Measurements from ENCODE around the gene ENDOU.

ENDOU gene

GRCh38 chr12:47707355-47707754, 17.9 kb downstream of the ENDOU start:
- H3K9ac ChIP-seq, result no peak overlapping the region
- H2AFZ ChIP-seq, result no peak overlapping the region
- H3K4me2 ChIP-seq (ENCODE audit: low read length), result no peak overlapping the region
- no peaks in the 10 kb centered on the region for H3K4me1 ChIP-seq
- no peak overlapping the region for H3K27ac ChIP-seq
- H3K36me3 ChIP-seq (ENCODE audit: control insufficient read depth, insufficient read depth, low read length), result no peaks in the 10 kb centered on the region
- no peaks in the 10 kb centered on the region for H3K9me3 ChIP-seq (ENCODE audit: control insufficient read depth, low read length)
- no peak overlapping the region for H3K4me3 ChIP-seq (ENCODE audit: low read depth, low read length)
- no peaks in the 10 kb centered on the region for H3K27me3 ChIP-seq (ENCODE audit: control insufficient read depth, insufficient read depth, low read length)
- TF ChIP-seq, protein P1, sequence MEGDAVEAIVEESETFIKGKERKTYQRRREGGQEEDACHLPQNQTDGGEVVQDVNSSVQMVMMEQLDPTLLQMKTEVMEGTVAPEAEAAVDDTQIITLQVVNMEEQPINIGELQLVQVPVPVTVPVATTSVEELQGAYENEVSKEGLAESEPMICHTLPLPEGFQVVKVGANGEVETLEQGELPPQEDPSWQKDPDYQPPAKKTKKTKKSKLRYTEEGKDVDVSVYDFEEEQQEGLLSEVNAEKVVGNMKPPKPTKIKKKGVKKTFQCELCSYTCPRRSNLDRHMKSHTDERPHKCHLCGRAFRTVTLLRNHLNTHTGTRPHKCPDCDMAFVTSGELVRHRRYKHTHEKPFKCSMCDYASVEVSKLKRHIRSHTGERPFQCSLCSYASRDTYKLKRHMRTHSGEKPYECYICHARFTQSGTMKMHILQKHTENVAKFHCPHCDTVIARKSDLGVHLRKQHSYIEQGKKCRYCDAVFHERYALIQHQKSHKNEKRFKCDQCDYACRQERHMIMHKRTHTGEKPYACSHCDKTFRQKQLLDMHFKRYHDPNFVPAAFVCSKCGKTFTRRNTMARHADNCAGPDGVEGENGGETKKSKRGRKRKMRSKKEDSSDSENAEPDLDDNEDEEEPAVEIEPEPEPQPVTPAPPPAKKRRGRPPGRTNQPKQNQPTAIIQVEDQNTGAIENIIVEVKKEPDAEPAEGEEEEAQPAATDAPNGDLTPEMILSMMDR (IDR thresholded peaks at IDR 0.05), result no peak
- H3K79me2 ChIP-seq, result peaks cover 11% of the 10 kb centered on the region

DNA sequence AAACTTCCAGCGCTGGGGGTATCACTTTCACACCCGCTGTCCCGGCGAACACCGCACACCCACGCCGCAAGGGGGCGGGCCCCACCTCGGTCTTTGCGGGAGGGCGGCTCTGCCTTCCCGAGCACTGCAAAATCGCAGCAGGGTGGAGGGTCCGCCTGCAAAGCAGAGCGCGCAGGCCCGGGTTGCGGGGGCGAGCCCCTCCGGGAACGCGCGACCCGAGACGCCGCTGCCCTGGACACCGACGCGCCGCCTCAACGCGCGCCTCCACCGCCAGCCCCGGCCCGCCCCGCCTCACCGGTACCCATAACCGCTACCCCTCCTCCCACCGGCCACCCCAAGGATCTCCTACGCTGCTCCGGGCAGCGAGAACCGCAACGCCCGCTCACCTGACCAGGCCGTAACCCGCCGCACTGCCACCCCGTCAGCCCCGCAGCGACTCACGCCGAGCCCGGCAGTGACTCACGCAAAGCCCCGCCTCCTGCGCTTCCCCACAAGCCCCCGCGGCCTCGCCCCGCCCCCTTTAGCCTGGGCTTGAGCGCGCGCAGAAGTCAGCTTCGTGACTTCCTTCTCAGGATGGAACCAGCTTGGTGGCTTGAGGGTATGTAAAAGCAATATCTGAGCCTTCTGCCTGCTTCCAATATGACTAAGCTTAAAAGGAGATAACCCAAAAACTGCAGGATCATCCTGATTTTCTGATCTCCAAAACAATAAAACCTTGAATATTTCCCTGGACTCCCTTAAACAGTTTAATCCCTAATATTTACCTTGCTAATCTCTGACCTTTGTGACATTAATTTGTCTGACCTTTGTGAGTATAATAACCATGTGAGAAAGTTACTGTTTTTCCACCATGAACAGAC, 19.5 kb downstream of the ENDOU start, which contains the start of gene RPAP3:
RPAP3 (minus strand) TSS at position 465 of the 860 bp plus-strand sequence. CDS start 3,190 bp downstream, outside the sequence.
- TF ChIP-seq, protein P1 (IDR thresholded peaks at IDR 0.05), result peak; percentile 57
- Histone ChIP-seq H3K36me3 (ENCODE audit: control insufficient read depth, insufficient read depth, low read length) (no peaks in the 10 kb centered on the region), H3K4me3 (ENCODE audit: low read depth, low read length) (peak within 1 kb of the TSS; percentile 97), H3K27me3 (ENCODE audit: control insufficient read depth, insufficient read depth, low read length) (no peaks in the 10 kb centered on the region), H3K79me2 (peaks cover 11% of the 10 kb centered on the region), H2AFZ (peak within 1 kb of the TSS; percentile 97), H3K9ac (peak within 1 kb of the TSS; percentile 21), H3K4me1 (no peaks in the 10 kb centered on the region), H3K4me2 (ENCODE audit: low read length) (peak within 1 kb of the TSS; percentile 84), H3K27ac (peak within 1 kb of the TSS; percentile 78), H3K9me3 (ENCODE audit: control insufficient read depth, low read length) (no peaks in the 10 kb centered on the region)

DNA sequence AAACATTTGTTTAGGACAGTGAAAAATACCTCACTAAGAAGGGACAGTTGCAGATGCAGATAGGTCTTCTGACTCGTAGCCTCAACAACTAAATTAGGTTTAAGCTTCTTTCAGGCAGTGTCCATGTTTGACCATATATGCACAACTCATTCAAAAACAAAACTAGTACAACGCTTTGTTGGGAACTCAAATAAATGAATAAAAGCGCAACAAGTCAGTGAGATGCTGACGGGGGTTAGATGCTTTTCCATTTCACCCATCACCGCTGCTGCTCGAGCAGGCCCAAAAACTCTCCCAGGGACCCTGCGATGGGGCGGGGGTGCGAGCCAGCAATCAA, 20.1 kb downstream of the ENDOU start:
- TF ChIP-seq, protein P1 (IDR thresholded peaks at IDR 0.05), result no peak
- Histone ChIP-seq H3K4me1 (no peaks in the 10 kb centered on the region), H2AFZ (peak overlapping the region; percentile 97), H3K79me2 (peaks cover 11% of the 10 kb centered on the region), H3K4me2 (ENCODE audit: low read length) (peak overlapping the region; percentile 84), H3K4me3 (ENCODE audit: low read depth, low read length) (peak overlapping the region; percentile 97), H3K27ac (no peak overlapping the region), H3K9ac (no peak overlapping the region), H3K9me3 (ENCODE audit: control insufficient read depth, low read length) (no peaks in the 10 kb centered on the region), H3K27me3 (ENCODE audit: control insufficient read depth, insufficient read depth, low read length) (no peaks in the 10 kb centered on the region), H3K36me3 (ENCODE audit: control insufficient read depth, insufficient read depth, low read length) (no peaks in the 10 kb centered on the region)

GRCh38 chr12:47704719-47705118, 20.6 kb downstream of the ENDOU start:
- H3K4me3 ChIP-seq (ENCODE audit: low read depth, low read length), result peak overlapping the region; percentile 97
- no peak overlapping the region for H3K9ac ChIP-seq
- H3K27me3 ChIP-seq (ENCODE audit: control insufficient read depth, insufficient read depth, low read length), result no peaks in the 10 kb centered on the region
- H2AFZ ChIP-seq, result no peak overlapping the region
- H3K79me2 ChIP-seq, result peaks cover 11% of the 10 kb centered on the region
- TF ChIP-seq, protein P1 (IDR thresholded peaks at IDR 0.05), result no peak
- peak overlapping the region; percentile 84 for H3K4me2 ChIP-seq (ENCODE audit: low read length)
- H3K4me1 ChIP-seq, result no peaks in the 10 kb centered on the region
- no peaks in the 10 kb centered on the region for H3K9me3 ChIP-seq (ENCODE audit: control insufficient read depth, low read length)
- H3K27ac ChIP-seq, result no peak overlapping the region
- H3K36me3 ChIP-seq (ENCODE audit: control insufficient read depth, insufficient read depth, low read length), result no peaks in the 10 kb centered on the region
